NCI-H446 (cell line): ENCODE results near the gene OR5AU1.

Experiments
- DNase-seq, 2 experiments: peaks; one replicate each; lab custom pipeline; 2025; lab: John Stamatoyannopoulos, UW

The OR5AU1 gene

DNA sequence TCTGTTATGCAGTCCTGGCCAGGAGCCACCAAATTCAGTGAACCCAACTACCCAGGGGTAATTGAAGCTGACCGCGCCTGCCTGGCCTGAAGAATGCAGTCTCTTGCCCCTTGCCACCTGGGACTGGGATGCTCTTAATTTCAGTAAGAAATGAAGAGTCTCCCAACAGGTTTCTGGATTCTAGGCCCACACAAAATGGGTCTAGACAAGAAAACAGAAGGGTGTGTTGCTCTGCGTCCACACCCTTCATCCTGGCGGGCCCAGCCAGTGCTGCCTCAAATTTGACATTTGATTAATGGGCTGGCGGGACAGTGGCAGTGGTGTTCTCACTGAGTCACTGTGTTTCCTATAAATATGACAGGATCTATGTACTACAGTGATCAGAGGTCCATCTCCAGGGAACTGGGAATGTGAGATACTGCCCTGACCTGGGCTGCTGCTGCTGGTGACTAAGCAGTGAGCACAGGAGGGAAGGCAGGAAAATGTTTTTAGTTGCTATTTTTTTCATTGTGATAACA, 48.5 kb downstream of the OR5AU1 start:
- no peak for DNase-seq

DNA sequence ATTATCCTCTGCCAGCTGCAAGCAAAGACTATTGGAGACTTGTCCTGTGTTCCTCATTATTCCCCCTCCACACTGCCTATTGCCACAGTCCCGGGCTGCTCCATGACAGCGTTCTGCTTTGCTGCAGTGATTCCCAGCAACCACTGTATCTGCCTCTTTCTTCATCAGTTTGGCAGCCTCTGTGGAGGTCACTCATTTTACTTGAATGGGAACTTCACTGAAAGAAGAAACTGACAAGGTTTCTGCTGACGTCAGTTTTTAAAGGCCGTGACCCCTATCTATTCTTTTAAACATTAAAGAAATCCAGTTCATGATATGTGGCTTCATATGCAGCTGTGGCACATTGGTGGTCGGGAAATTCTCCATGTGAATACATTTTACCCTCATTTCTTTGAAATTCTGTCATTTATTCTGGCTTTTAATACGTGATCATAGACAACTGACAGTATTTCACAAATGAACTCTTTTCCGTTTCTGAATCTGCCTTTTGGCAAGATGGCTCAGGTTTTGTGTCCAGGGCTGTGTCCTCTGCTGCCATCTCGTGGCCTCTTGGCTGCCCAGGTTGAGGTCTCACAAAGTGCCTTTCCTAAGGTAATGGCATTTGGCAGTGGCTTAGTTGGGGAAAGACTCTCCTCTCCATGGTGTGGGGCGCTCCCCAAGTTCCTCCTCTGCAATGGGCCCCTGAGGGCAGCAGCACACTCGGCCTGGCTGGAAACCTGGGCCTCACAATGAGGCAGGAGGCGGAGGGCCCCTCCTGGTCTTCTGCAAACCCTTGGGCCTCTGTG, 49.2 kb downstream of the OR5AU1 start:
- peak; percentile 78 to 82 for DNase-seq

DNA sequence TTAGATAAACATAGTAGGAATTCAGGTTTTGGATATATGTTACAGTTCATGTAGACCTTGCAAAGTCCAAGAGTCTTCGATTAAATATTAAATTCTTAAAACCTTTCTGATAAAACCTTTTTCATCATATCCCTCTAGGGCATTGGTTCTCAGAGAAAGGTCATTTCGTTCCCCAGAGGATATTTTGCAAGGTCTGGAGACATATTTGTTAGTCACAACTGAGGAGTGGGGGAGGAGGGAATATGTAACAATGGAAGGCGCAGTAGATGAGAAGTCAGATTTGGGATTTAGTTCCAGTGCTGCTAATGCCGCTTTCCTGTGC, 49.7 kb downstream of the OR5AU1 start:
- no peak for DNase-seq

DNA sequence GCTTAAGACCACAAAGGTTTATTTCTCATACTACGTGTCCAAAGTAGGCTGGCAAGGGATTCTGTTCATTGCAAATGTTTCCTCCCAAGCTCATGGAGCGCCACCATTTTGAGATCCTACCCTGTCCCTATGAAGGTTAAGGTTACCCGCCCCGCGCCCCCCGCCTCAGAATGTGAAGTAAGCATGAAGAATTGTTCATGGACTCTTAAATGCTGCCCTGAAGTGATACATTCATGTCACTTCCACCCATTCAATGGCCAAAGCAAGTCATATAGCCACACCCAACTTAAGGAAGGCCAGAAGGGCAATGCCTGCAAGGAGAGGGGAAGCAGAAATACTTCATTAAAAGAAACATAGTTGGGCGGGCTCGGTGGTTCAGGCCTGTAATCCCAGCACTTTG, 50.8 kb downstream of the OR5AU1 start:
- DNase-seq, result no peak
